Measurements from ENCODE around the gene KCNQ4. TPM values are rescaled to one million over a fixed set of nuclear protein-coding genes. Genes with fewer than 3 reads are reported as not detected.

KCNQ4 gene
- total RNA-seq, 1 donor from 2014 or later, result 1.5 TPM

DNA sequence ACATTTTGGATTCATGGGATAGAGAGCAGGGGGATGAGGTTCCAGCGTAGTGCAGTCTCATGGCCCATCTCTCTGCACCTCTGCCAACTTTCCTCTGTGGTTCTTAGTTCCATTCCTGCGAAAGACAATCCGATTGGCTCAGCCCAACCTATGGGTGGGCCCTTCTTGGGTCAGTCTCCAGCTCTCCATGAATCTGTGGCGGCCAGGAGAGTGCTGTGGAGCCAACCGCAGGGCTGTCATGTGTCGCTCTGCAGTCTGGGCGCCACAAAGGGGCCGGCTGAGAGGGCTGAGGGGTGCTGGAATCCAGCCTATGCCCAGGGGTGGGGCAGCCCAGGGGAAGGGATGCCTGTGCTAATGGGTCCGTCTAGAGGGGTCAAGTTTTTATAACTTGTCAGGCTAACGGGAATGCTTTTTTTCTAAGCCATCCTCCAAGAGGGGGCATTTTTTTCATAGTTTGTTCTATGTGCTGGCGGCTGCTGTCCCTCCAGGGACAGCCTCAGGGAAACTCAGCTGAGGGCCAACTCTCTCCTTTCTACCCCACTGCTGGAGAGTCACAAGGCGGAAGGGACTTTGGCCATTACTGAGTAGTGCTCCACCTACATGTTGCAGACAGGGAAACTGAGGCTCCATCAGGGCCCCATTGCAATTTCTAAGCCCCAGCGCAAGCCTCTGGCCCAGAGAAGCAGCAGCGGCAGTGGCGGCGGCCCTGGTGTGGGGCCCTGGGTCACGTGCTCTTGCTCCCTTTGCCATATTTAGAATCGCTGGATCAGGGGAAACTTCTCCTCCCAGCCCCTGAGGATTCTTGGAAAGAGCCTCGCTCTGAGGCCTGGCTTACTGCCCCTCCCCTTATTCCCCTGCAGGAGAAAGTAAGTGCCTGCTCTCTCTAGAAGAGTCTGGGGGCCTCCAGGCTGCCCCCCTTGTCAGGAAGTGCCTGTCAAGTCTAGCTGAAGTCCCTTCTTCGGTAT, 23.4 kb downstream of the KCNQ4 start:
- Histone ChIP-seq H3K4me3 (peak overlapping the region; percentile 29), H3K9me3 (replicated peaks) (no peaks in the 10 kb centered on the region), H3K27ac (replicated peaks) (peak overlapping the region; percentile 68), H3K27me3 (ENCODE audit: low read depth) (no peaks in the 10 kb centered on the region), H3K4me1 (peaks cover 42% of the 10 kb centered on the region), H3K36me3 (no peaks in the 10 kb centered on the region)
- DNase-seq, result peak; percentile 54
- TF ChIP-seq, protein P1, sequence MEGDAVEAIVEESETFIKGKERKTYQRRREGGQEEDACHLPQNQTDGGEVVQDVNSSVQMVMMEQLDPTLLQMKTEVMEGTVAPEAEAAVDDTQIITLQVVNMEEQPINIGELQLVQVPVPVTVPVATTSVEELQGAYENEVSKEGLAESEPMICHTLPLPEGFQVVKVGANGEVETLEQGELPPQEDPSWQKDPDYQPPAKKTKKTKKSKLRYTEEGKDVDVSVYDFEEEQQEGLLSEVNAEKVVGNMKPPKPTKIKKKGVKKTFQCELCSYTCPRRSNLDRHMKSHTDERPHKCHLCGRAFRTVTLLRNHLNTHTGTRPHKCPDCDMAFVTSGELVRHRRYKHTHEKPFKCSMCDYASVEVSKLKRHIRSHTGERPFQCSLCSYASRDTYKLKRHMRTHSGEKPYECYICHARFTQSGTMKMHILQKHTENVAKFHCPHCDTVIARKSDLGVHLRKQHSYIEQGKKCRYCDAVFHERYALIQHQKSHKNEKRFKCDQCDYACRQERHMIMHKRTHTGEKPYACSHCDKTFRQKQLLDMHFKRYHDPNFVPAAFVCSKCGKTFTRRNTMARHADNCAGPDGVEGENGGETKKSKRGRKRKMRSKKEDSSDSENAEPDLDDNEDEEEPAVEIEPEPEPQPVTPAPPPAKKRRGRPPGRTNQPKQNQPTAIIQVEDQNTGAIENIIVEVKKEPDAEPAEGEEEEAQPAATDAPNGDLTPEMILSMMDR (IDR thresholded peaks at IDR 0.05; ENCODE audit: borderline replicate concordance), result no peak
- intact Hi-C loops (cut with micrococcal nuclease), result no loop called here

DNA sequence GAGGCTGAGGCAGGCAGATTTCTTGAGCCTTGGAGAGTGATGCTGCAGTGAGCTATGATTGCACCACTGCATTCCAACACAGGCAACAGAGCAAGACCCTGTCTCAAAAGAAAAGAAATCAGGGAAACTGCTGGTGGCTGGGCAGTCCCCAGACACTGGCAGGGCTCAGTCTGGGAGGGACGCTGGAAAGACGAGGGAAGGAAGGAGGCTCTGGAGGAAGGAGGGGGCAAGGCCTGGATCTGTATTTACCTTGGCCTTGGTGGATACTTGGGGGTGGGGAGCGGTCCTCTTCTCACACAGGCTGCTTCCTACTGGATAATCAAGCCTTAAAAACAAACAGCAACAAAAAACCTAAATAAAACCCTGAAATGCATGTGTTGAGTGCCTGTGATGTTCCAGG, 24.4 kb downstream of the KCNQ4 start:
- Histone ChIP-seq H3K4me3 (no peak overlapping the region), H3K4me1 (peaks cover 36% of the 10 kb centered on the region), H3K27me3 (ENCODE audit: low read depth) (no peaks in the 10 kb centered on the region), H3K9me3 (replicated peaks) (no peaks in the 10 kb centered on the region), H3K27ac (replicated peaks) (peak overlapping the region; percentile 68), H3K36me3 (no peaks in the 10 kb centered on the region)
- TF ChIP-seq, protein P1 (IDR thresholded peaks at IDR 0.05; ENCODE audit: borderline replicate concordance), result no peak
- no peak for DNase-seq
- intact Hi-C loops (cut with micrococcal nuclease), result no loop called here

DNA sequence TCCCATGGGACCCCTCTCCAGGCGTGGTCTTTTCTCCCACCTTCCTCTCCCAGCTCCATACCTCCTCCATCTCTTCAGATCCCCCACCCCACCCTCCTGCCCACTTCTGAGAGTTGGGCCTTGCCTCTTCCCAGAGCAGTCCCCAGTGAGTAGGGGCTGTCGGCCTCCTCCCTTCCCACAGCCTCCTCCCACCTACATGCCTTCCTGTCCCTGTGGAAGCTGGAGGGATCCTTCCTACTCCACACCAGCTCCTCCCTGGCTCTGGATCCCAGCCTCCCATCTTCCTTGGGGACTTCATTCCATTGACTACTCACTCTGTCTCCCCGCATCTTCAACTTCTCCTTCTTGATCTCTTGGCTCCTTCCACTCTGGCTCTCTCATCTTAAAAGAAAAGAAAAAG, 24.9 kb downstream of the KCNQ4 start:
- no peak overlapping the region for H3K4me3 ChIP-seq
- H3K36me3 ChIP-seq, result no peaks in the 10 kb centered on the region
- DNase-seq, result no peak
- peak overlapping the region; percentile 68 for H3K27ac ChIP-seq (replicated peaks)
- no peaks in the 10 kb centered on the region for H3K27me3 ChIP-seq (ENCODE audit: low read depth)
- intact Hi-C loops (cut with micrococcal nuclease), result no loop called here
- H3K9me3 ChIP-seq (replicated peaks), result no peaks in the 10 kb centered on the region
- TF ChIP-seq, protein P1 (IDR thresholded peaks at IDR 0.05; ENCODE audit: borderline replicate concordance), result no peak
- peaks cover 36% of the 10 kb centered on the region for H3K4me1 ChIP-seq

DNA sequence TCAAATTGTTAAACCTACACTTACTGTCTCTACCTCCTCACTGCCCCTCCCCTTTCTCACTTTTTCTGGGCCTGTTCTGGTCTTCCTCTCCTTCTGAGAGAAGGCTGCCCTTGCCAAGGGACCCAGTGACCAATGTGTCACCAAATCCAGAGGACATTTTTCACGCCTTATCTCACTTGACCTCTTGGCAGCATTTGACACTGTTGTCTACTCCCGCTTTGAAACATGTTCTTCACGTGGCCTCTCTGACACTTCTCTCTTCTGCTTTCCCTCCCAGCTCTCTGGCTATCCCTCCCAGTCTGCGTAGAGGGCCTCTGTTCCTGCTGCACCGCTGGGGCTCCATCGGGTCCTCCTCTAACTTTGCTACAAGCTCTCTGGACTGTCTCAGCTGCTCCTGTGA, 25.3 kb downstream of the KCNQ4 start:
- H3K36me3 ChIP-seq, result no peaks in the 10 kb centered on the region
- intact Hi-C loops (cut with micrococcal nuclease), result no loop called here
- TF ChIP-seq, protein P1 (IDR thresholded peaks at IDR 0.05; ENCODE audit: borderline replicate concordance), result no peak
- H3K27ac ChIP-seq (replicated peaks), result peak overlapping the region; percentile 68
- H3K4me1 ChIP-seq, result peaks cover 36% of the 10 kb centered on the region
- no peak overlapping the region for H3K4me3 ChIP-seq
- H3K27me3 ChIP-seq (ENCODE audit: low read depth), result no peaks in the 10 kb centered on the region
- no peak for DNase-seq
- H3K9me3 ChIP-seq (replicated peaks), result no peaks in the 10 kb centered on the region

- H3K4me3 ChIP-seq, result no peak overlapping the region
- H3K36me3 ChIP-seq, result no peaks in the 10 kb centered on the region
- TF ChIP-seq, protein P1 (IDR thresholded peaks at IDR 0.05; ENCODE audit: borderline replicate concordance), result no peak
- H3K27me3 ChIP-seq (ENCODE audit: low read depth), result no peaks in the 10 kb centered on the region
- intact Hi-C loops (cut with micrococcal nuclease), result no loop called here
- H3K27ac ChIP-seq (replicated peaks), result no peak overlapping the region
- no peaks in the 10 kb centered on the region for H3K9me3 ChIP-seq (replicated peaks)
- DNase-seq, result no peak
- peaks cover 35% of the 10 kb centered on the region for H3K4me1 ChIP-seq
Measured at GRCh38 chr1:40810927-40811326, 27.3 kb downstream of the KCNQ4 start.
